ENCODE measurements around the gene DDX55. TPM values are rescaled to one million over a fixed set of nuclear protein-coding genes. Genes with fewer than 3 reads are reported as not detected.

DDX55 gene
- total RNA-seq, 1 donor from 2014 or later = 30.9 TPM

- DNase-seq (ENCODE audit: low spot score in 2 of 2, unreplicated experiment in 2 of 2) = no peak
- Mint-ChIP-seq H3K27ac (peak overlapping the region; percentile 1), H3K36me3 (peaks cover 38% of the 10 kb centered on the region), H3K4me1 (peaks cover 14% of the 10 kb centered on the region), H3K4me3 (no peak overlapping the region), H3K27me3 (ENCODE audit: low read depth) (no peaks in the 10 kb centered on the region), H3K9me3 (no peaks in the 10 kb centered on the region)
- no peak for TF ChIP-seq CTCF (IDR thresholded peaks at IDR 0.05; ENCODE audit: unreplicated experiment)
Observed at GRCh38 chr12:123591702-123592481, 10.0 kb upstream of the DDX55 start.

GRCh38 chr12:123595729-123596128 lies 6.2 kb upstream of the DDX55 start:
- H3K4me3 Mint-ChIP-seq = no peak overlapping the region
- no peak for DNase-seq (ENCODE audit: low spot score in 2 of 2, unreplicated experiment in 2 of 2)
- TF ChIP-seq CTCF (IDR thresholded peaks at IDR 0.05; ENCODE audit: unreplicated experiment) = no peak
- H3K4me1 Mint-ChIP-seq = peaks cover 8% of the 10 kb centered on the region
- H3K9me3 Mint-ChIP-seq = no peaks in the 10 kb centered on the region
- H3K36me3 Mint-ChIP-seq = peaks cover 33% of the 10 kb centered on the region
- no peaks in the 10 kb centered on the region for H3K27me3 Mint-ChIP-seq (ENCODE audit: low read depth)
- H3K27ac Mint-ChIP-seq = no peak overlapping the region

- no peaks in the 10 kb centered on the region for H3K9me3 Mint-ChIP-seq
- H3K27me3 Mint-ChIP-seq (ENCODE audit: low read depth) = no peaks in the 10 kb centered on the region
- no peak for DNase-seq (ENCODE audit: low spot score in 2 of 2, unreplicated experiment in 2 of 2)
Observed at GRCh38 chr12:123597100-123597499, 4.8 kb upstream of the DDX55 start.

GRCh38 chr12:123598522-123598921 lies 3.4 kb upstream of the DDX55 start:
- DNase-seq (ENCODE audit: low spot score in 2 of 2, unreplicated experiment in 2 of 2) = no peak
- Mint-ChIP-seq H3K36me3 (peaks cover 18% of the 10 kb centered on the region), H3K9me3 (no peaks in the 10 kb centered on the region), H3K4me3 (no peak overlapping the region), H3K4me1 (peaks cover 15% of the 10 kb centered on the region), H3K27ac (no peak overlapping the region), H3K27me3 (ENCODE audit: low read depth) (no peaks in the 10 kb centered on the region)
- no peak for TF ChIP-seq CTCF (IDR thresholded peaks at IDR 0.05; ENCODE audit: unreplicated experiment)

More at GRCh38 chr12:123597100-123597499, 4.8 kb upstream of the DDX55 start:
- peaks cover 10% of the 10 kb centered on the region for H3K4me1 Mint-ChIP-seq
- no peak overlapping the region for H3K4me3 Mint-ChIP-seq
- TF ChIP-seq CTCF (IDR thresholded peaks at IDR 0.05; ENCODE audit: unreplicated experiment) = no peak
- H3K36me3 Mint-ChIP-seq = peaks cover 23% of the 10 kb centered on the region
- no peak overlapping the region for H3K27ac Mint-ChIP-seq

- Mint-ChIP-seq H3K4me3 (peak overlapping the region; percentile 55), H3K36me3 (peaks cover 18% of the 10 kb centered on the region), H3K27me3 (ENCODE audit: low read depth) (no peaks in the 10 kb centered on the region), H3K4me1 (peaks cover 15% of the 10 kb centered on the region), H3K9me3 (no peaks in the 10 kb centered on the region), H3K27ac (peak overlapping the region; percentile 85)
- TF ChIP-seq CTCF (IDR thresholded peaks at IDR 0.05; ENCODE audit: unreplicated experiment) = no peak
- no peak for DNase-seq (ENCODE audit: low spot score in 2 of 2, unreplicated experiment in 2 of 2)
Observed at GRCh38 chr12:123599310-123599709, 2.6 kb upstream of the DDX55 start.

Measured in mesothelial cell of epicardium (in vitro differentiated cells).